ENCODE data around the gene ELOVL5. TPM values are rescaled to one million over a fixed set of nuclear protein-coding genes. Genes with fewer than 3 reads are reported as not detected.

ELOVL5 gene
- total and polyA plus RNA-seq, 2 donors (not counting 1 experiment from before 2014, with no cell fraction given): 128 to 144 TPM

DNA sequence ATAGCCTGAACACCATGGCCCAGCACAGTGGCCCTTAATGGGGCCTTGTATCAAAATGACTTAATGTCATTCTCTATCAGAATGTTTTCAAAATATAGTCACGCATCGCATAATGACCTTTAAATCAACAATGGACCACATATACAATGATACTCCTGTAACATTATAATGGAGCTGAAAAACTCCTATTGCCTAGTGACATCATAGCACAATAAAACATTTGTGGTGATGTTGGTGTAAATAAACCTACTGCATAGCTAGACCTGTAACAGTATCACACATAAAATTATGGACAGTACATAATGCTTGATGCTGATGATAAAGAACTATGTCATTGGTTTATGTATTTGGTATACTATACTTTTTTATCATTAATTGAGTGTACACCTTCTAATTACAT is 9.3 kb downstream of the ELOVL5 start:
- peak overlapping the region; percentile 9 for H3K9ac ChIP-seq (ENCODE audit: low read length)
- Mint-ChIP-seq H3K9me3 (ENCODE audit: insufficient read depth) (no peaks in the 10 kb centered on the region), H3K4me3 (no peak overlapping the region), H3K4me1 (peaks cover 94% of the 10 kb centered on the region), H3K27ac (peak overlapping the region; percentile 97), H3K27me3 (no peaks in the 10 kb centered on the region)
- peak overlapping the region; percentile 74 for H3K4me2 ChIP-seq (replicated peaks; ENCODE audit: low read depth, low read length, poor library complexity, severe bottlenecking)
- no CpG with 5 or more reads among the region's 2 CpGs for WGBS (ENCODE audit: insufficient coverage)
- TF ChIP-seq, protein P1, sequence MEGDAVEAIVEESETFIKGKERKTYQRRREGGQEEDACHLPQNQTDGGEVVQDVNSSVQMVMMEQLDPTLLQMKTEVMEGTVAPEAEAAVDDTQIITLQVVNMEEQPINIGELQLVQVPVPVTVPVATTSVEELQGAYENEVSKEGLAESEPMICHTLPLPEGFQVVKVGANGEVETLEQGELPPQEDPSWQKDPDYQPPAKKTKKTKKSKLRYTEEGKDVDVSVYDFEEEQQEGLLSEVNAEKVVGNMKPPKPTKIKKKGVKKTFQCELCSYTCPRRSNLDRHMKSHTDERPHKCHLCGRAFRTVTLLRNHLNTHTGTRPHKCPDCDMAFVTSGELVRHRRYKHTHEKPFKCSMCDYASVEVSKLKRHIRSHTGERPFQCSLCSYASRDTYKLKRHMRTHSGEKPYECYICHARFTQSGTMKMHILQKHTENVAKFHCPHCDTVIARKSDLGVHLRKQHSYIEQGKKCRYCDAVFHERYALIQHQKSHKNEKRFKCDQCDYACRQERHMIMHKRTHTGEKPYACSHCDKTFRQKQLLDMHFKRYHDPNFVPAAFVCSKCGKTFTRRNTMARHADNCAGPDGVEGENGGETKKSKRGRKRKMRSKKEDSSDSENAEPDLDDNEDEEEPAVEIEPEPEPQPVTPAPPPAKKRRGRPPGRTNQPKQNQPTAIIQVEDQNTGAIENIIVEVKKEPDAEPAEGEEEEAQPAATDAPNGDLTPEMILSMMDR (IDR thresholded peaks at IDR 0.05): no peak
- no peak for TF ChIP-seq EZH2 (IDR thresholded peaks at IDR 0.05; ENCODE audit: borderline replicate concordance, insufficient read depth, low read depth, low read length, poor library complexity, severe bottlenecking)
- ChIA-PET POLR2A (interaction anchor here (5.5 kb wide), 1 partner anchor 9 kb away, joined by 36 read pairs; the partner anchor contains the start of gene ELOVL5), CTCF (interaction anchor here (0.9 to 2.8 kb wide), 6 partner anchors 10 to 167 kb away, joined by 3 to 14 read pairs (median 4); partner anchors contain the start of gene ELOVL5)
- H3K9me3 ChIP-seq (ENCODE audit: control extremely low read depth in 1 of 3, control insufficient read depth in 2 of 3, insufficient read depth in 1 of 3, low read length in 2 of 3): no peaks in the 10 kb centered on the region
- peaks cover 60% of the 10 kb centered on the region for H4K20me1 ChIP-seq (ENCODE audit: control insufficient read depth, insufficient read depth, low read length, poor library complexity, severe bottlenecking)
- no peak overlapping the region for H3K4me3 ChIP-seq (ENCODE audit: control extremely low read depth in 1 of 5, extremely low read depth in 1 of 5, insufficient read depth in 1 of 5, low read depth in 2 of 5, low read length in 4 of 5)
- no peaks in the 10 kb centered on the region for H3K27me3 ChIP-seq (replicated peaks in 1 of 4; ENCODE audit: control extremely low read depth in 1 of 4, control insufficient read depth in 3 of 4, insufficient read depth in 4 of 4, low read length in 3 of 4)
- H3K27ac ChIP-seq (ENCODE audit: low read length in 2 of 2): peak overlapping the region; percentile 11 to 98
- peaks cover 100% of the 10 kb centered on the region for H3K79me2 ChIP-seq (ENCODE audit: control insufficient read depth, insufficient read depth, low read length)
- H2AFZ ChIP-seq (ENCODE audit: insufficient read depth, low read depth, low read length, poor library complexity, severe bottlenecking): no peak overlapping the region
- intact Hi-C loops (cut with micrococcal nuclease): loop anchor here (5.0 kb wide), 1 partner anchor 342 kb away; the partner anchor contains the start of gene GSTA4
- ATAC-seq (ENCODE audit: low read depth) (no peak), DNase-seq (no peak)
- peaks cover 91 to 96% of the 10 kb centered on the region in 2 donors for H3K4me1 ChIP-seq (ENCODE audit: control insufficient read depth in 2 of 2, insufficient read depth in 2 of 2, low read length in 2 of 2)
- peaks cover 4 to 36% of the 10 kb centered on the region in 2 experiments for H3K36me3 ChIP-seq (replicated peaks in 1 of 2; ENCODE audit: control extremely low read depth in 1 of 2, control insufficient read depth in 1 of 2, extremely low read depth in 1 of 2, insufficient read depth in 2 of 2, low read length in 1 of 2)

DNA sequence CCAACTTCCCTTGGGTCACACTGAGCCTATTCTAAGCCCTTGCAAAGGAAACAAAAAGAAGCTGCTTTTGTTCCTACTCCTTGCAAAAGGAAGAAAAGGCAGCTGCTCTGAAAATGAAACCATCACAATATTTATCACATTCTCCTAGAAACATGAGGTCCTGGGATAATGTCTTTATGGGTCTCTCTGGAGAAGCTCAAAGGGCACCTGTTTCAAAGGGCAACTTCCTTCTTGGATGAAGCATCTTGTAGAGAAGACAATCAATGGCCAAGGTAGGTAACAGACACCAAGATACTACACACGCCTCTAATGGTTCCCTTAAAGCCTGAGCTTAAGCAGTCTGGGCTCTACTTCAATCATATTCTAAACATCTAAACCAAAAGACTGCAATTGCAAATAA is 10.4 kb downstream of the ELOVL5 start:
- Mint-ChIP-seq H3K4me3 (peak overlapping the region; percentile 11), H3K27ac (peak overlapping the region; percentile 97), H3K9me3 (ENCODE audit: insufficient read depth) (no peaks in the 10 kb centered on the region), H3K4me1 (peaks cover 91% of the 10 kb centered on the region), H3K27me3 (no peaks in the 10 kb centered on the region)
- TF ChIP-seq, protein P1 (IDR thresholded peaks at IDR 0.05): no peak
- no peak for TF ChIP-seq EZH2 (IDR thresholded peaks at IDR 0.05; ENCODE audit: borderline replicate concordance, insufficient read depth, low read depth, low read length, poor library complexity, severe bottlenecking)
- Histone ChIP-seq H3K9ac (ENCODE audit: low read length) (no peak overlapping the region), H3K4me3 (ENCODE audit: control extremely low read depth in 1 of 5, extremely low read depth in 1 of 5, insufficient read depth in 1 of 5, low read depth in 2 of 5, low read length in 4 of 5) (no peak overlapping the region), H3K9me3 (ENCODE audit: control extremely low read depth in 1 of 3, control insufficient read depth in 2 of 3, insufficient read depth in 1 of 3, low read length in 2 of 3) (no peaks in the 10 kb centered on the region), H3K36me3 (replicated peaks in 1 of 2; ENCODE audit: control extremely low read depth in 1 of 2, control insufficient read depth in 1 of 2, extremely low read depth in 1 of 2, insufficient read depth in 2 of 2, low read length in 1 of 2) (peaks cover 4 to 26% of the 10 kb centered on the region in 2 experiments), H3K27ac (ENCODE audit: low read length in 2 of 2) (peak overlapping the region; percentile 98), H2AFZ (ENCODE audit: insufficient read depth, low read depth, low read length, poor library complexity, severe bottlenecking) (no peak overlapping the region), H3K4me1 (ENCODE audit: control insufficient read depth in 2 of 2, insufficient read depth in 2 of 2, low read length in 2 of 2) (peaks cover 91 to 96% of the 10 kb centered on the region in 2 donors), H3K79me2 (ENCODE audit: control insufficient read depth, insufficient read depth, low read length) (peaks cover 100% of the 10 kb centered on the region), H4K20me1 (ENCODE audit: control insufficient read depth, insufficient read depth, low read length, poor library complexity, severe bottlenecking) (peaks cover 49% of the 10 kb centered on the region), H3K27me3 (replicated peaks in 1 of 4; ENCODE audit: control extremely low read depth in 1 of 4, control insufficient read depth in 3 of 4, insufficient read depth in 4 of 4, low read length in 3 of 4) (no peaks in the 10 kb centered on the region), H3K4me2 (replicated peaks; ENCODE audit: low read depth, low read length, poor library complexity, severe bottlenecking) (peak overlapping the region; percentile 74)
- ChIA-PET CTCF (interaction anchor here (0.9 to 4.8 kb wide), 5 partner anchors 8 to 166 kb away, joined by 3 to 40 read pairs (median 4); partner anchors contain the start of gene ELOVL5), POLR2A (interaction anchor here (0.6 to 5.5 kb wide), 2 partner anchors 10 to 270 kb away, joined by 3 to 36 read pairs; partner anchors contain the start of gene ELOVL5)
- no peak for DNase-seq
- intact Hi-C loops (cut with micrococcal nuclease): loop anchor here (5.0 kb wide), 1 partner anchor 341 kb away; the partner anchor contains the start of gene GSTA4
- WGBS (ENCODE audit: insufficient coverage): 92% methylated on average over 1 of the region's 1 CpG
- no peak for ATAC-seq (ENCODE audit: low read depth)
